ENCODE results near the gene EVA1C.

Gene EVA1C

GRCh38 chr21:32475162-32475812, 62.8 kb downstream of the EVA1C start:
- no peak for DNase-seq (ENCODE audit: low read depth)
- no peak for TF ChIP-seq CTCF (conservative IDR thresholded peaks at IDR 0.05; ENCODE audit: low read depth, low read length)
- H3K4me3 ChIP-seq (ENCODE audit: low read length): no peak overlapping the region

- no peak overlapping the region for H3K4me3 ChIP-seq (ENCODE audit: low read length)
- TF ChIP-seq CTCF (conservative IDR thresholded peaks at IDR 0.05; ENCODE audit: low read depth, low read length): no peak
- DNase-seq (ENCODE audit: low read depth): no peak
These were observed 64.3 kb downstream of the EVA1C start for GRCh38 chr21:32476661-32477423.

GRCh38 chr21:32477424-32477745, 64.9 kb downstream of the EVA1C start:
- TF ChIP-seq CTCF (conservative IDR thresholded peaks at IDR 0.05; ENCODE audit: low read depth, low read length): no peak
- DNase-seq (ENCODE audit: low read depth): no peak

GRCh38 chr21:32481875-32482408, 69.4 kb downstream of the EVA1C start:
- H3K4me3 ChIP-seq (ENCODE audit: low read length): no peak overlapping the region
- no peak for TF ChIP-seq CTCF (conservative IDR thresholded peaks at IDR 0.05; ENCODE audit: low read depth, low read length)
- DNase-seq (ENCODE audit: low read depth): no peak

More at GRCh38 chr21:32477424-32477745, 64.9 kb downstream of the EVA1C start:
- H3K4me3 ChIP-seq (ENCODE audit: low read length): no peak overlapping the region

GRCh38 chr21:32482565-32483292, 70.2 kb downstream of the EVA1C start:
- no peak for DNase-seq (ENCODE audit: low read depth)
- TF ChIP-seq CTCF (conservative IDR thresholded peaks at IDR 0.05; ENCODE audit: low read depth, low read length): no peak
- no peak overlapping the region for H3K4me3 ChIP-seq (ENCODE audit: low read length)

GRCh38 chr21:32483293-32483595, 70.7 kb downstream of the EVA1C start:
- no peak for DNase-seq (ENCODE audit: low read depth)
- no peak overlapping the region for H3K4me3 ChIP-seq (ENCODE audit: low read length)
- no peak for TF ChIP-seq CTCF (conservative IDR thresholded peaks at IDR 0.05; ENCODE audit: low read depth, low read length)
